SW 1271 (cell line): Measurements from ENCODE around the gene NR6A1.
A peak's percentile ranks its signal among the peaks of the same experiment; 100 is the strongest.

Experiments used
- DNase-seq, 2 experiments: peaks; one replicate each; lab custom pipeline; 2025; lab: John Stamatoyannopoulos, UW

The NR6A1 gene

DNA sequence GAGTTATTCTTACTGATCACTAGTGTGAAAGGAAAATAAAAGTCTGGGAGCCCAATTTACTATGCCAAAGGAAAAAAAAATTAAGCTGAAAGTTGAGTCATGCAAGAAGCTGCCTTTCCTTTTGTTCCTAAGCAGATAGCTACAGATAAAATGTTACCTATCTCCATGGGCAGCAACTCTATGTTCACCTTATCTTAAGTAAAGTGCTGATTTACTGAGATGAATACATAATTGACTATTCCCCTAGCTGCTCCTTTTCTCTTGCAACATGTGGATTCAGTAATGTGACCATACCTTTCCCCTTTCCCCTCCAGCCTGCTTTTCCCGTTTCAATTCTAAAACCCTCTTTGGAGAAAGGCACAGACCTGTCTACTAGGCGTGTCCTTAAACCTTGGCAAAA, 201.2 kb downstream of the NR6A1 start:
- no peak for DNase-seq

GRCh38 chr9:124567362-124567761, 203.7 kb downstream of the NR6A1 start:
- no peak for DNase-seq

DNA sequence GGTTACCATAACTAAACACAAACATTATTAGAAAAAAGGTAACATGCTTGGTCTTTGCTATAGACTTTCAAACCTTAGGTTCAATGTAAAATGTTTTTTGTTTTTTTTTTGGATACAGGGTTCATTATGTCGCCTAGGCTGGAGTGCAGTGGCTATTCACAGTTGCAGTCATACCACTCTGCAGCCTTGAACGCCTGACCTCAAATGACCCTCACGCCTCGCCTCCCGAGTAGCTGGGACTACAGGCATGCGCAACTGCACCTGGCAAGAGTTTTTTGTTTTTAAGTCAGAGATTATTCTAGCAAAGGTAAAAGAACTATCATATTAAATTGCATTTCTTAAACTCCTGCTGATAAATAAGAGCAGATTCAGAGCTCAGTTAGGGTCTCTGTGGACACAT, 208.8 kb downstream of the NR6A1 start:
- DNase-seq = no peak

DNA sequence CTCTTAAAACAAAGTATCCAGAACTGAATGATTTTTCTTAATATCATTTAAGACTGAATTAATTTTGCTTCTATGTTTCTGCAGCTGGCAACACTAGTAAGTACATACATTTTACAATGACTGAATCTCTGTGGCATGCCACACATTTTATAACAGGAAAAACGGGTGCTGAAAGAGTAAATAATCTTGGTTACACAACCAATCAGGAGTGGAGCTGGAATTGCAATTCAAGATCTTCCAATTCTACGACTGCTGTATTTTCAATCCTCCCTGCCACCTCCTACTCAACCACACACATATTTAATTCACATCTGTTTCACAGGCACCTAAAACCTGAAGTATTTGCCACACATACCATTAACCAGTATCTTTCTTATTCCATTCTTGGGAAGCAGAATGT, 211.2 kb downstream of the NR6A1 start:
- no peak for DNase-seq

- DNase-seq = no peak
Measured at GRCh38 chr9:124558777-124559470, 212.2 kb downstream of the NR6A1 start.

DNA sequence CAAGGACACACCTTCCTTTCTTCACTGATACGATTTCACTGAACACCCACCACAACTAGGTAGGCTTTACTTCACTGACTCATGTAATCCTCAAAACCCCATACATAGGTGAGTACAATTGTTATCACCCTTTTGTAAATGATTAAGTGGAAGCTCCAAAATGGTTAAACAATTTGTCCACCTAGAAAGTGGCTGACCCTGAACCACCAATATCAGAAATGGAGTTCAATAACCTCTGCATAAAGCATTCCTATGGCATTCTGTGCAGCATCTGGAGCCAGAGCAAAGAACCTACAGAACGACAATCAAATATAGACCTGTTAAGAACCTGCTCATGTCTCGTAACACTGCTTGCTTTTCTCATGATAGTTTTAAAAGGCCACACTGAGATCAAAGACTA, 213.2 kb downstream of the NR6A1 start:
- DNase-seq = no peak

DNA sequence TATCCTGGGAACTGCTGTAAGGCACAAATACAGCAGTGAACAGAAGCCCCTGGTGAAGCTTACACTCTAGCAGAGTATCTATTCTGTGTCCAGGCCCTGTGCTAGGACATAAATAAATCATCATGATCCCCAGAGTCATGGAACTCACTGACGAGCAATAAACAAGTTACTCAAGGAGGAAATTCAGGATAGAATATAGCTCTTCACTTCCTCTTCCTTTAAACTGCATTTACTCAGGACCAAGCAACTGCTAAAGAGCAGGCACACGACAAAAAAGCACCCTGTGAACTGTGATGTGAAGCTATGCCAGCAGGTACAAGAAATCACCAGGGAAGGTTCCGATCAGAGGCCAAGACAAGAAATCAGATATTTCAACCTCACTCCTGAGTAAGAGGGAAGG, 216.1 kb downstream of the NR6A1 start:
- no peak for DNase-seq

GRCh38 chr9:124553738-124554137, 217.4 kb downstream of the NR6A1 start:
- DNase-seq = no peak

- DNase-seq = no peak
Measured at GRCh38 chr9:124552273-124552605, 218.9 kb downstream of the NR6A1 start.

DNA sequence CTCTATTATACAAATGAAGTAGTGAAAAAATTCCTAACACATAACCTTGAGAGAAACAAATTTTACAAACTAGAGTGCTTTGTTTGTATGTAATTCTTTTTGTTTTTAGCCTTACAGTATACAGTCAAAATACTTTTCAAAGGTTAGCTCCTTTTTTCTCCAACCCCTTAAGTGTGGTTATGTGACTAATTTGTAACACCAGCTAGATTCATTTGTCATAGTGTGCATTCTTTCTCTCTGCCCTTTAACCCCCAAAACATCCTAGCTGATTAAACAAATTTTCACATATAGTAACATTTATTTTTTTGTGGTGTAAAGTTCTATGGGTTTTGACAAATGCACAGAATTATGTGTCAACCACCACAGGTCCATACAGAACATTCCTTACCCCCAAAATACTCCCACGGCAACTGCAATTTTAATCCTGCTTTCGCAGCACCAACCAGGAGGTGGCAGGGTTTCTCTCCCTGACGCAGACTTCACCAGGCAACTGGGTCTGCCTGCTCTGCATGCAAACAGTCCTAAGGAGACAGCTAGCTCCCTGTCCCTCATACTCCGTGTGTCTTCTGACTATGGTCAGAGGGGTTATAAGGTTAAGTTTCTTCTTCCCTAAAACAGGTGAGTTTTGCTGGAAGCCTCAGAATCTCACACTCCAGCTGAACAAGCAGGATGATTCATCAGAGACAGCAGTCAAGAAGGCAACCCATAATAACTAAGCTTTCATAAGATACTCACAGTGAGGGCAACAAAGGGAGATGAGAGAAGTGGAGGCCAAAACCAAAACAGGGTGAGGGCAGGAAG, 219.4 kb downstream of the NR6A1 start:
- peak in 1 of 2 experiments; percentile 53 for DNase-seq

DNA sequence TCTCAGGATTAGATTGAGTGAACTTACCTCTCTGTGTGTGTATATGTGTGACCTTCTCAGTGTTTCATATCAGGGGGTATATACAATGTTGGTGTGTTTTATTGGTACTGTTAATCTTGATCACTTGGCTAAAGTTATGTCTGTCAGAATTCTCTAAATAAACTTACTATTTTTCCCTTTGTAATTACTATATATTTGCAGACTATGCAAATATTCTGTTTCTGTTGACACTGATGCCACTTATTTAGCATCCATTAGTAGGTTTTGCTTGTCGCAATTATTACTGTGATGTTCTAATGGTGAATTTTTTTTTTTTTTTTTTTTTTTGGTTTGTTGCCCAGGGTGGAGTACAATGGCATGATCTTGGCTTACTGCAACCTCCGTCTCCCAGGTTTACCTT, 221.0 kb downstream of the NR6A1 start:
- DNase-seq = no peak

DNA sequence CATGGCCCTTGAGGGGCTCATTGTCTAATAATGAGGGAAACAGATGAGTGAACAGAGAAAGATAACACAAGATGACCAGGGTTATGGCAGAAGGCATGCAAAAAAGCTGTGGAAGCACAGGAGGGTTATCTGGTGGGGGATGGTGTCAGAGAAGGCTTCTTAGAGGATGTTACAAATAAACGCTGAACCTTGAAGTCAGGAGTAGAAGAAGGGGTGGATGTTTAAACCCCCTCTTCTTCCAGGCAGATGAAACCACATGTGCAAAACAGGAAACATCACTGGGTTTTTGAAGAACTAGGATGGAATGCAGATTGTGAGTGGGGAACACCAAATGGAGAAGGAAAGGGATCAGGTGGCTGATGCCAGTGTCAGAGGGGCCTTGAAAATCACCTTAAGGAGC, 222.1 kb downstream of the NR6A1 start:
- DNase-seq = no peak

DNA sequence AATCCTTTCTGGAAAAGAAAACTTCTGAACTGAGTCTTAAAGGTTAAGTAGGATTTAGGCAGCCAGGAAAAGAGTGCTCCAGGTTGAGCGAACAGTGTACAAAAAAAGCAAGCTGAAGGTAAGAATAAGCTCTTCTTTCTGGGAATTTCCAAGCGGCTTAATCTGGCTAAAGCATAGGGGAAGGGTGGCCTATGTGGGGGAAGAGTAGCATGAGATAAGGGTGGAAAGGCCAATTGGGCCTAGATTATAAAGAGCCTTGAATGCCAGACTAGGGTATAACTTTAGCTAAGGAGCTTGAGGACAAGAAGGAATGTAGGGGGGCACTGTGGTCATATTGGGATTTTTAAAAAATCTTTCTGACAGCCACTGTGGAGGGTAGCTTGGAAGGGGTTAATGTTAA, 226.6 kb downstream of the NR6A1 start:
- DNase-seq = no peak

DNA sequence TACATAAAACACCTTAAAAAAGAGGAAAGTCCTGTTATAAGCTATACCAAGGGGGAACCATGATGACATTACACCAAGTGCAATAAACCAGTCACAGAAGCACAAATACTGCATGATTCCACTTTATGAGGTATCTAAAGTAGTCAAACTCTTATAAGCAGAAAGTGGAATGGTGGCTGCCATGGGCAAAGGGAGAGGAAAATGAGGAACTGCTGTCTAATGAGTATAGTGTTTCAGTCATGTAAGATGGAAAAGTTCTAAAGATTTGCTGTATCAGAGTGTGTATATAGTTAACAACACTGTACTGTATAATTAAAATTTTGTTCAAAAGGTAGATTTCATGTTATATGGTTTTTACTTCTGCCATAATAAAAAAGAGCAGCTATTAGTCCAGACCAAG, 229.3 kb downstream of the NR6A1 start:
- no peak for DNase-seq

- no peak for DNase-seq
Measured at GRCh38 chr9:124537926-124538325, 233.2 kb downstream of the NR6A1 start.

DNA sequence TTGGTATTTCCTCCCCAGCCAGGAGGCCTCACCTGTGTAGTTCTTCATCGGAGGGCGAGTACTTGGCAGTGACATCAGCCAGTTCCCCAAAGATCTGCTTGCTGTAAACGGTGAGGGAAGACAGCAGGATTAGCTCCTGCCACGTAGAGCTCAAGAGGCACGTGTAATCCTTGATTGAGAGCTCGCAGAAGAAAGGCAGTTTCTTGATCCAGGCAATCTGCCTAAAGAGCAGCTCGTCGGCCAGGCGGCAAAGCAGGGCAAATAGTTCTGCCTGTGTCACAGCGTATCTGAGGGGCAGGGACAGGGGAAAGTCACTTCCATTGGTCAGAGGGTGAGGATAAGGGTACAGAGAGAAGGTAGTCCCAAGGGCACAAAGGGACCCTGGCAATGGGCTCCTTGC, 235.3 kb downstream of the NR6A1 start:
- DNase-seq = no peak

- no peak for DNase-seq
Measured at GRCh38 chr9:124532897-124533296, 238.2 kb downstream of the NR6A1 start.

DNA sequence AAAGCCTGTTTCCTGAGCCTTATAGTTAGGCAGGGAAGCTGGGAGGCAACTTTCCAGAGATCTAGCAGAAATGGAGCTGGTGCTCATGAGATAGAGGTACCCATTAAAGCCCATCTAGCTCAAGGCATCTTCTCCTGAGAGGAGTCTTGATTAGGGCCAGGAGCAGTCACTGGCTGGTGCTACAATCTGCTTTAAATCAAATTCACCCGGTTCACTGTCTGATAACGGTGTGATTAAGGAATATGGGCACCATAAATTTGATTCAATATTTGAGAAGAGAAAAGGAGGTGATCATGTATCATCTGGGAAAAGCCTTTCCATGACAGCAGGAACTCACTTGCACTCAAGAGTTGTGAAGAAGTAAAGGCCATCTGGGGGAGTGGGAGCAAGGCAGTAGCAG, 240.0 kb downstream of the NR6A1 start:
- DNase-seq = no peak

GRCh38 chr9:124530246-124530645, 240.9 kb downstream of the NR6A1 start:
- no peak for DNase-seq

DNA sequence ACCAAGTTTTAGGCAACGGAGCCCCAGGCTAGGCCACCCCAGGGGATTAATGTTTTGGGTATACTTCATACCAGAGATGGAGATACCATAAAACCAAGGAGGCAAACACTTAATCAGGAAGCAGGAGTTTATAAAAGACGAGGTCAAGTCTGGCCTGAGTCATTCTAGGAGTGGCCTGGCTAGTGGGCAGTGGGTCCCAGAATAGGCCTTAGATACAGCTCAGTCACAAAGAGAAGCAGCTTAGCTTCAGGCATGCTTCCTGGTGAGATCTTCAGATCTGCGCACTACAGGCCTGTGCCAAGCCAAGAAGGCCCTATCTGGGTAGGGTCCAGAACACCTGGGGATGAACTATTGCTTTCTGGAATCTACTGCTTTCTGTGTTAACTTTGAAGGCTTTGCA, 243.3 kb downstream of the NR6A1 start:
- DNase-seq = no peak

DNA sequence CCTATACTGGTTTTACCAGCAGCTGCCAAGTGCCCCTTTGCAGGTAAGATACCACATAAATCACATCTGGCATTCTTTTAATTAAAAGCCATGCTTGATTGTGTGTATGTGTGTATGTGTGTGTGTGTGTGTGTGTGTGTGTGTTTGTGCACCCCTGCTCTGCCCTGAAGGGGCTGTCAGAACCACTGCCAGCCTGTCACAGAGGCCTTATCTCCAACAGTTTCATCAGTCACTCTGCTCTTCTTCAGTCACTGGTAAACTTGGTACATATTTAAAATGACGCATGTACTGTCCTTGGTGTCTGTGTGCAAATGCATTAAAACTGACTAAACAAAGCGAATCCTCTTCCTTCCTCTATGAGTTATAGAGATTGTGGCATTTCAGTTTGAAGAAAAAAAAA, 244.9 kb downstream of the NR6A1 start:
- no peak for DNase-seq

DNA sequence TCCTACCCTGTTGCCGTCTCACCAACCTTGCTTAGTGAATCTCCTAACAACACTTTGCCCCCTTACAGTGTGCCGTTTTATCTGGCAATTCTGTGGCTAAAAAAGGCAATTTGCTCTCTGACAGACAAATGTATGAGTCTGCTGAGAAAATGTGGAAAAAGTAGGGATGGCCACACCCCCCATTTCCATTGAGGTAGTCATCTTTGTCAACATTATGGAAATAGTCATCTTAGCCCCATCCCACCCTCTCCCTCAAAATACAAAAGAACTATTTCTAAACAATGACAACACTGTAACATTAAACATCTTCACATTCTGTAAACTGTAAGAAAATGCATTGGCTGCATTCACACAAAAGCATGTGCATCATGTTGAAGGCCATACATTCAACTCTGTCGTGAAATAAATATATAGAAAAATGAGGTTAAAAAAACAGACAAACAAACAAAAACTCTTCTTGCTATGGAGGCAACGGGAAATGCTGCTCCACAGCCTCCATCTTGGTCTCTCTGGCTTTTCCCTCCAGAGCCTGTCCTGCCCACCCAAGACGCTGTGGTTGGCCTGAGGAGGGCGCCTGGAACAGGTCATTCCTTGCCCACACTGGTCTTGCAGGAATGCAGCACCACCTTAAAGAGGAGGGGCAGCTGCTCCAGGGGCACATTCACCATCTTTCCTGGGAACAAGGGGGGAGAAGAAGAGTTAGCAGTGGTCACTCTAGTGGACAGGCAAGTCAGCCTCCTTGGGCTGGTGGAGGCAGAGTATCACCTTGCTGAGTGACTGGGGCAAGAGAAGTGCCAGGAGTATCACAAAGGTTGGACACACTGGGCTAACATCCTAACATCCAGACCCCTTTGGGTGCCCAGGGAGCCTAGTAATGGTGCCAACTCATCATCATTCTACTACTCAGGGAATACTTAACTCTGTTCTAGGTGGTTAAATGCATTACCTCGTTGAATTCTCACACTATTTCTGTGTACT, 248.7 kb downstream of the NR6A1 start:
- DNase-seq = no peak

DNA sequence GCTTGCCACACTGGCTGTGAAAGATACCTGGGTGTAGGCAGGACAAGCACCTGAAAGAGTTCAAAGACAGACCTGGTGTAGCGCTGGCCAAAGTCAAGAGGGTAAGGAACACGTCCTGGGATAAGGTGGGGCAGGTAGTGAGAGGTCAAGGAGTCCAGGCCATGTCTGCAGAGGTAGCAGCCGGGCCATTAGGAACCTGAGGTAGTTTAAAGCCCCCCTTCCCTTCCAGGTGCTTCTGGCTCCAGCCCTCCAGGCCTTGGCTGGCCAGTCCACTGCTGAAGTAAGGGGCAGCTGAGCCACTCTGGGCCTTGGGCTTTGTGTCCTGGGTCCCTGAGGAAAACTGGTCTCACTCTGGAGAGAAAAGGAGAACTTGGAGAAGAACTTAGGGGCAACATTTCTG, 250.0 kb downstream of the NR6A1 start:
- no peak for DNase-seq
